Suprapubic skin (tissue), 4 donors: ENCODE data around the gene HMCN1.

Experiments
- CTCF ChIP-seq, 2 donors: fragments of 200-600 bp in 1 of 2; fragments of 450-650 bp in 1 of 2; sonication (generic) in 1 of 2; IDR thresholded peaks; one replicate each; pipeline ENCODE4 v1.5.1; 2016 to 2019; ENCODE audit warnings: antibody characterized with exemption in 2 of 2, mild to moderate bottlenecking in 1 of 2, moderate library complexity in 1 of 2
- EP300 ChIP-seq: sonication (generic); formaldehyde crosslinking; IDR thresholded peaks from one replicate; pipeline ENCODE4 v1.6.1; 2017; ENCODE audit warnings: antibody characterized with exemption
- POLR2A ChIP-seq, 2 donors: fragments of 450-650 bp; IDR thresholded peaks; one replicate each; pipeline ENCODE4 v1.6.1; 2017; ENCODE audit warnings: antibody characterized with exemption in 2 of 2, mild to moderate bottlenecking in 2 of 2, moderate library complexity in 2 of 2
- POLR2AphosphoS5 ChIP-seq, 3 donors: sonication (generic); formaldehyde crosslinking; IDR thresholded peaks; one replicate each; pipeline ENCODE4 v1.6.1; 2017; ENCODE audit warnings: antibody characterized with exemption in 3 of 3

DNA sequence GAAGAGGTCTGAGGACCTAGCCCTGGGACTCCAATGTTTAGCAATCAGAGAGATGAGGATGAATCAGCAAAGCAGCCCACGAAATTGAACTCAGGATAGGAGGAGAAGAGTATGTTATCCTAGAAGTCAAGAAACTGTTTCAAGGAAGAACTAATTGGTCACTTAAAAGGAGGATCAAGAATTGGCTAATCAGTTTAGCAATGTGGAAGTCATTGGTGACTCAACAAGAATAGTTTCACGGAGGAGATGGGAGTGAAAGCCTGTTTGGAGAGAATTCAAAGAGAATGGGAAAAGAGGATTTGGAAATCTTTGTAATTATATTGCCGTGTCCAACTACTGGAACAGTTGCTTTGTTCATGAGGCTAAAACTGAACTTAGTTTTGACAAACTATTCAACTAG is 7.4 kb downstream of the HMCN1 start:
- TF ChIP-seq CTCF (IDR thresholded peaks at IDR 0.05) (no peak), POLR2A (IDR thresholded peaks at IDR 0.05) (no peak), POLR2AphosphoS5 (IDR thresholded peaks at IDR 0.05) (no peak), EP300 (no peak)
